Breast epithelium (tissue), 3 donors: ENCODE measurements around the gene SCGB1D4.

Experiments used
- POLR2A ChIP-seq: fragments of 450-650 bp; IDR thresholded peaks from one replicate; pipeline ENCODE4 v1.6.1; 2016; ENCODE audit warnings: antibody characterized with exemption, mild to moderate bottlenecking, moderate library complexity
- TF ChIP-seq, protein P1 (sequence below), 3 donors: fragments of 450-650 bp; IDR thresholded peaks; one replicate each; pipeline ENCODE4 v1.5.1; 2016 to 2017; ENCODE audit warnings: antibody characterized with exemption in 3 of 3, mild to moderate bottlenecking in 3 of 3, moderate library complexity in 3 of 3

DNA sequence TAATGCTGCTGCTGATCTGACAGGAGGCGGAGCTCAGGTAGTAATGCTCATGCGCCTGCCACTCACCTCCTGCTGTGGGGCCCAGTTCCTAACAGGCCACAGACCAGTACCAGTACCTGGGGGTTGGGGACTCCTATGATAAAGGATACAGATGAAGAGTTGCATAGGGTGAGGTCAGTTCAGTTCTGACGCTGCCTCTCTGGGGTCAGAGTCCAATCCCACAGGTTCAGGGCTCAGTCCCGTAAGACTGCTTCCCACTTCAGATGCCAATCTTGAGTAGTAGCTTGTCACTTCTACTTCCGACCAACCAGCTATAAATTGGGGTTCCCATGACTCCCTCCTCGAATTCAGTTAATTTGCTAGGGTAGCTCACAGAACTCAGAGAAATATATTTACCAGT is 47.0 kb upstream of the SCGB1D4 start:
- TF ChIP-seq, protein P1, sequence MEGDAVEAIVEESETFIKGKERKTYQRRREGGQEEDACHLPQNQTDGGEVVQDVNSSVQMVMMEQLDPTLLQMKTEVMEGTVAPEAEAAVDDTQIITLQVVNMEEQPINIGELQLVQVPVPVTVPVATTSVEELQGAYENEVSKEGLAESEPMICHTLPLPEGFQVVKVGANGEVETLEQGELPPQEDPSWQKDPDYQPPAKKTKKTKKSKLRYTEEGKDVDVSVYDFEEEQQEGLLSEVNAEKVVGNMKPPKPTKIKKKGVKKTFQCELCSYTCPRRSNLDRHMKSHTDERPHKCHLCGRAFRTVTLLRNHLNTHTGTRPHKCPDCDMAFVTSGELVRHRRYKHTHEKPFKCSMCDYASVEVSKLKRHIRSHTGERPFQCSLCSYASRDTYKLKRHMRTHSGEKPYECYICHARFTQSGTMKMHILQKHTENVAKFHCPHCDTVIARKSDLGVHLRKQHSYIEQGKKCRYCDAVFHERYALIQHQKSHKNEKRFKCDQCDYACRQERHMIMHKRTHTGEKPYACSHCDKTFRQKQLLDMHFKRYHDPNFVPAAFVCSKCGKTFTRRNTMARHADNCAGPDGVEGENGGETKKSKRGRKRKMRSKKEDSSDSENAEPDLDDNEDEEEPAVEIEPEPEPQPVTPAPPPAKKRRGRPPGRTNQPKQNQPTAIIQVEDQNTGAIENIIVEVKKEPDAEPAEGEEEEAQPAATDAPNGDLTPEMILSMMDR (IDR thresholded peaks at IDR 0.05): no peak
- no peak for TF ChIP-seq POLR2A
